Spinal cord (tissue), 10 donors: ENCODE measurements around the gene SHH. TPM values are rescaled to one million over a fixed set of nuclear protein-coding genes. Genes with fewer than 3 reads are reported as not detected.
A peak's percentile ranks its signal among the peaks of the same experiment; 100 is the strongest.

ENCODE experiments used
- DNase-seq, 6 donors: peaks; one replicate each; pipeline versions ENCODE4 v3.0.0 to v3.0.0-alpha.2; 2013 to 2015; ENCODE audit warnings: low spot score in 6 of 6, low read depth in 4 of 6
- H3K27ac ChIP-seq: one replicate; pipeline ENCODE4 v1.5.1; 2013; ENCODE audit warnings: low read depth, low read length, control low read depth
- H3K27me3 ChIP-seq: one replicate; pipeline ENCODE4 v1.6.1; 2013; ENCODE audit warnings: low read length; ENCODE audit not compliant: control insufficient read depth, insufficient read depth
- H3K36me3 ChIP-seq: one replicate; pipeline ENCODE4 v1.6.1; 2013; ENCODE audit warnings: low read length; ENCODE audit not compliant: control insufficient read depth, insufficient read depth
- H3K4me1 ChIP-seq: one replicate; pipeline ENCODE4 v1.6.1; 2013; ENCODE audit warnings: low read length; ENCODE audit not compliant: control insufficient read depth, insufficient read depth
- H3K4me3 ChIP-seq: one replicate; pipeline ENCODE4 v1.5.1; 2013; ENCODE audit warnings: low read depth, low read length, control low read depth
- H3K9me3 ChIP-seq: one replicate; pipeline ENCODE4 v1.6.1; 2013; ENCODE audit warnings: low read length; ENCODE audit not compliant: control insufficient read depth, insufficient read depth
- WGBS: methylation state at CpG from one replicate; pipeline ENCODE4 v1.1.5; 2013; ENCODE audit warnings: missing lambda C conversion rate; ENCODE audit not compliant: insufficient coverage; 5-methylcytosine and 5-hydroxymethylcytosine counted together
- polyA plus RNA-seq, 2 donors: library from polyadenylated mRNA; unstranded; fragments of 120-200 nt; gene quantifications; one replicate each; pipeline ENCODE4 v1.2.1, GENCODE V29; 2013; ENCODE audit not compliant: insufficient read length in 2 of 2
- total RNA-seq, 2 donors: library from RNA; depleted of rRNA in 1 of 2; stranded (reverse); fragments of 120-200 nt in 1 of 2; fragments of >200 nt in 1 of 2; gene quantifications; one replicate each; pipeline versions ENCODE4 v1.2.3 to v1.2.4, GENCODE V29; 2013 to 2014
- donor health status: healthy.

The SHH gene
- total and polyA plus RNA-seq, 4 donors = 0.94 to 4.3 (median 3.7) TPM

- 1% methylated on average over 56 of the region's 68 CpGs for WGBS
Measured at GRCh38 chr7:155787171-155787851, 25.0 kb downstream of the SHH start.

GRCh38 chr7:155786491-155786890, 25.8 kb downstream of the SHH start:
- DNase-seq = no peak
- peaks cover 7% of the 10 kb centered on the region for H3K4me1 ChIP-seq
- peaks cover 25% of the 10 kb centered on the region for H3K36me3 ChIP-seq
- H3K9me3 ChIP-seq = no peaks in the 10 kb centered on the region
- H3K27me3 ChIP-seq = peaks cover 8% of the 10 kb centered on the region
- WGBS = 78% methylated on average over 2 of the region's 10 CpGs
- H3K4me3 ChIP-seq = no peak overlapping the region
- H3K27ac ChIP-seq = no peak overlapping the region

More at GRCh38 chr7:155787171-155787851, 25.0 kb downstream of the SHH start:
- Histone ChIP-seq H3K4me3 (peak overlapping the region; percentile 31), H3K27ac (no peak overlapping the region), H3K27me3 (peaks cover 8% of the 10 kb centered on the region), H3K36me3 (peaks cover 21% of the 10 kb centered on the region), H3K9me3 (no peaks in the 10 kb centered on the region), H3K4me1 (peaks cover 7% of the 10 kb centered on the region)
- no peak for DNase-seq

- no peak for DNase-seq
- Histone ChIP-seq H3K4me1 (peaks cover 7% of the 10 kb centered on the region), H3K4me3 (no peak overlapping the region), H3K27me3 (peaks cover 8% of the 10 kb centered on the region), H3K36me3 (peaks cover 35% of the 10 kb centered on the region), H3K27ac (no peak overlapping the region), H3K9me3 (no peaks in the 10 kb centered on the region)
- WGBS = 83% methylated on average over 1 of the region's 10 CpGs
Measured at GRCh38 chr7:155785536-155785935, 26.7 kb downstream of the SHH start.

GRCh38 chr7:155782466-155782865, 29.8 kb downstream of the SHH start:
- DNase-seq = no peak
- 85% methylated on average over 10 of the region's 10 CpGs for WGBS
- Histone ChIP-seq H3K36me3 (peaks cover 42% of the 10 kb centered on the region), H3K27me3 (peaks cover 4% of the 10 kb centered on the region), H3K4me1 (peaks cover 2% of the 10 kb centered on the region), H3K9me3 (no peaks in the 10 kb centered on the region), H3K4me3 (no peak overlapping the region), H3K27ac (no peak overlapping the region)

- H3K27ac ChIP-seq = no peak overlapping the region
- no peaks in the 10 kb centered on the region for H3K9me3 ChIP-seq
- peaks cover 46% of the 10 kb centered on the region for H3K36me3 ChIP-seq
- H3K27me3 ChIP-seq = no peaks in the 10 kb centered on the region
- DNase-seq = no peak
- 96% methylated on average over 7 of the region's 20 CpGs for WGBS
- no peaks in the 10 kb centered on the region for H3K4me1 ChIP-seq
- no peak overlapping the region for H3K4me3 ChIP-seq
Measured at GRCh38 chr7:155781433-155781832, 30.8 kb downstream of the SHH start.

GRCh38 chr7:155780884-155781283, 31.4 kb downstream of the SHH start:
- 92% methylated on average over 10 of the region's 24 CpGs for WGBS
- Histone ChIP-seq H3K36me3 (peaks cover 51% of the 10 kb centered on the region), H3K4me1 (no peaks in the 10 kb centered on the region)

GRCh38 chr7:155778349-155778748, 33.9 kb downstream of the SHH start:
- Histone ChIP-seq H3K27me3 (no peaks in the 10 kb centered on the region), H3K27ac (no peak overlapping the region), H3K4me1 (no peaks in the 10 kb centered on the region), H3K4me3 (no peak overlapping the region), H3K36me3 (peaks cover 67% of the 10 kb centered on the region), H3K9me3 (no peaks in the 10 kb centered on the region)
- DNase-seq = no peak
- 100% methylated on average over 3 of the region's 6 CpGs for whole genome bisulfite sequencing

More at GRCh38 chr7:155780884-155781283, 31.4 kb downstream of the SHH start:
- no peak for DNase-seq
- no peaks in the 10 kb centered on the region for H3K27me3 ChIP-seq
- H3K9me3 ChIP-seq = no peaks in the 10 kb centered on the region
- no peak overlapping the region for H3K4me3 ChIP-seq
- no peak overlapping the region for H3K27ac ChIP-seq

- H3K4me3 ChIP-seq = no peak overlapping the region
- H3K4me1 ChIP-seq = no peaks in the 10 kb centered on the region
- no peaks in the 10 kb centered on the region for H3K27me3 ChIP-seq
- H3K27ac ChIP-seq = no peak overlapping the region
- peaks cover 57% of the 10 kb centered on the region for H3K36me3 ChIP-seq
- no peaks in the 10 kb centered on the region for H3K9me3 ChIP-seq
- DNase-seq = no peak
- 97% methylated on average over 4 of the region's 8 CpGs for WGBS
Measured at GRCh38 chr7:155776606-155777005, 35.7 kb downstream of the SHH start.

GRCh38 chr7:155775691-155776090, 36.6 kb downstream of the SHH start:
- Histone ChIP-seq H3K27ac (no peak overlapping the region), H3K27me3 (no peaks in the 10 kb centered on the region), H3K9me3 (no peaks in the 10 kb centered on the region), H3K4me3 (no peak overlapping the region), H3K4me1 (no peaks in the 10 kb centered on the region), H3K36me3 (peaks cover 48% of the 10 kb centered on the region)
- WGBS = 92% methylated on average over 4 of the region's 7 CpGs
- no peak for DNase-seq

- Histone ChIP-seq H3K4me1 (no peaks in the 10 kb centered on the region), H3K27ac (no peak overlapping the region), H3K36me3 (peaks cover 46% of the 10 kb centered on the region), H3K4me3 (no peak overlapping the region), H3K27me3 (no peaks in the 10 kb centered on the region), H3K9me3 (no peaks in the 10 kb centered on the region)
- WGBS = 96% methylated on average over 13 of the region's 14 CpGs
- no peak for DNase-seq
Measured at GRCh38 chr7:155774947-155775346, 37.3 kb downstream of the SHH start.
